ENCODE measurements around the gene TRIP4. TPM values are rescaled to one million over a fixed set of nuclear protein-coding genes. Genes with fewer than 3 reads are reported as not detected.

Gene TRIP4
- total and polyA plus RNA-seq, 9 of the 15 experiments (the other 6 are each of a cell fraction or from before 2014, with no cell fraction given) = 7.6 to 23.3 (median 16.7) TPM

DNA sequence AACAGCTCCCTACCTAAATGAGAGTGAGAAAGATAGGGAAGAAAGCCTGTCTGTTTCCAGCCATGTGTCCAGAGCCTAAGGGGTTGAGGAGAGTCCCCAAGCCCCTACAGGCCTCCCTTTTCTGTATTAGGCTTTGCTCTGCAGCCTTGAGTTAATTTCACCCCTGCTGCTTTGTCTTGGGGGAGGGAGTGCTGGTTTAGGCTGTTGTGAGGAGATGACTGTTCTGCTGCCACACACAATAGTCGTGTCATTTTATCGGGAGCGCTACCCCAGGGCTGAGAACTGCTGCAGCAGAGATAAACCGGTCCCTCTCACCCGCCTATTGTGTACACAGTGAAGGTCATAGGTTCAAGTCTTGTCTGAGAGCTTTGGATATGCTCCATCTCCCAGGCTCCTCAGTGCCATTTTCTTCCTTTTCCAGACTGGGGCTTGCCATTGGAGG, 74.1 kb downstream of the TRIP4 start (continued):
- TF ChIP-seq SIRT6 (IDR thresholded peaks at IDR 0.05; ENCODE audit: low read depth, low read length) (no peak), EWSR1 (IDR thresholded peaks at IDR 0.05; ENCODE audit: borderline replicate concordance, low read depth, partially characterized antibody) (no peak), ZC3H11A (IDR thresholded peaks at IDR 0.05; ENCODE audit: low read depth, low read length) (no peak), ARID1B (IDR thresholded peaks at IDR 0.05) (peak; percentile 94), ZNF445 (CRISPR knock-in tag; IDR thresholded peaks at IDR 0.05; ENCODE audit: low read depth) (no peak), MYNN (IDR thresholded peaks at IDR 0.05) (peak; percentile 80), MYNN (CRISPR knock-in tag; IDR thresholded peaks at IDR 0.05) (no peak), ZBTB17 (CRISPR knock-in tag; IDR thresholded peaks at IDR 0.05) (no peak), TAF7 (tag; IDR thresholded peaks at IDR 0.05) (no peak), STAG1 (CRISPR knock-in tag; IDR thresholded peaks at IDR 0.05; ENCODE audit: borderline replicate concordance) (no peak), RNF2 (IDR thresholded peaks at IDR 0.05) (peak; percentile 72), FOXA3 (CRISPR knock-in tag; conservative IDR thresholded peaks at IDR 0.05 in 1 of 2, IDR thresholded peaks at IDR 0.05 in 1 of 2) (peak; percentile 92 to 95; a peak in 3 of 4 replicates), HNRNPL (IDR thresholded peaks at IDR 0.05; ENCODE audit: low read depth, low read length) (no peak), ARID3A (IDR thresholded peaks at IDR 0.05; ENCODE audit: borderline replicate concordance, low read depth, low read length) (peak; percentile 82), ZNF354B (CRISPR knock-in tag; IDR thresholded peaks at IDR 0.05) (no peak), FOXA1 (IDR thresholded peaks at IDR 0.05; ENCODE audit: borderline replicate concordance) (peak; percentile 84), TCF7L2 (IDR thresholded peaks at IDR 0.05; ENCODE audit: low read depth, low read length) (no peak), MCM5 (IDR thresholded peaks at IDR 0.05; ENCODE audit: low read depth) (no peak), ZBTB49 (CRISPR knock-in tag; IDR thresholded peaks at IDR 0.05; ENCODE audit: borderline replicate concordance) (no peak), C11orf30 (IDR thresholded peaks at IDR 0.05; ENCODE audit: low read depth) (no peak), TSC22D4 (tag; IDR thresholded peaks at IDR 0.05) (no peak)
- TF ChIP-seq, protein P1, sequence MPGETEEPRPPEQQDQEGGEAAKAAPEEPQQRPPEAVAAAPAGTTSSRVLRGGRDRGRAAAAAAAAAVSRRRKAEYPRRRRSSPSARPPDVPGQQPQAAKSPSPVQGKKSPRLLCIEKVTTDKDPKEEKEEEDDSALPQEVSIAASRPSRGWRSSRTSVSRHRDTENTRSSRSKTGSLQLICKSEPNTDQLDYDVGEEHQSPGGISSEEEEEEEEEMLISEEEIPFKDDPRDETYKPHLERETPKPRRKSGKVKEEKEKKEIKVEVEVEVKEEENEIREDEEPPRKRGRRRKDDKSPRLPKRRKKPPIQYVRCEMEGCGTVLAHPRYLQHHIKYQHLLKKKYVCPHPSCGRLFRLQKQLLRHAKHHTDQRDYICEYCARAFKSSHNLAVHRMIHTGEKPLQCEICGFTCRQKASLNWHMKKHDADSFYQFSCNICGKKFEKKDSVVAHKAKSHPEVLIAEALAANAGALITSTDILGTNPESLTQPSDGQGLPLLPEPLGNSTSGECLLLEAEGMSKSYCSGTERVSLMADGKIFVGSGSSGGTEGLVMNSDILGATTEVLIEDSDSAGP (CRISPR knock-in tag; IDR thresholded peaks at IDR 0.05) = no peak

All from K562 (cell line).